Stomach (tissue), 4 donors: Measurements from ENCODE around the gene KCNK5.

Source experiments
- EP300 ChIP-seq: sonication (generic); formaldehyde crosslinking; IDR thresholded peaks from one replicate; pipeline ENCODE4 v1.6.1; 2017; ENCODE audit warnings: antibody characterized with exemption
- POLR2A ChIP-seq, 4 donors: fragments of 450-650 bp; IDR thresholded peaks; one replicate each; pipeline ENCODE4 v1.6.1; 2016; ENCODE audit warnings: antibody characterized with exemption in 4 of 4, control low read depth in 2 of 4, mild to moderate bottlenecking in 1 of 4, moderate library complexity in 1 of 4
- POLR2AphosphoS5 ChIP-seq, 3 donors: sonication (generic); formaldehyde crosslinking; IDR thresholded peaks; one replicate each; pipeline ENCODE4 v1.6.1; 2016; ENCODE audit warnings: antibody characterized with exemption in 3 of 3
- TF ChIP-seq, protein P1 (sequence below), 7 experiments: fragments of 450-650 bp in 4 of 7; fragments of 200-600 bp in 3 of 7; sonication (generic) in 3 of 7; IDR thresholded peaks; one replicate each; pipeline ENCODE4 v1.5.1; 2016 to 2019; ENCODE audit warnings: antibody characterized with exemption in 7 of 7, control low read depth in 2 of 7, mild to moderate bottlenecking in 1 of 7

DNA sequence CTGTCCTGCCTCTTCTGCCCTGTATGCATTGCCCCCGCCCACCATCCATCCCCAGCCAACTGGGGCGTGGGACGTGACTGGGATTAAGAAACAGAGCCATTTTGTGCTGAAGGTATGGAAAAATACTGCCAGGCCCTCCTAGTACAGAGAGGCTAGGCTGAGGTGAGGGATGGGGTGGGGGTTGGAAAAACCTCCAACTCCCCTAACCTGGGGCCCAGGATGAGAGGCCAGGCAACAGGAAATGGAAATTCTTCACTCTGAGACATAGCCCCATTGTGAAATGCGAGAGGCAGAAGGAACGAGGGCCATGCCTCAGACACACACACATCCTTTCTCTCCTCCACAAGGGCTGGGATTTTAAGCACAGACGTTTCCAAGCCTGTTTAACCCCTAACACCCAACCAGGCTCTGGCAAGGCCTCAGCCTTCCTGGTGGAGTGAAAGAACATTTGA, 19.9 kb downstream of the KCNK5 start:
- TF ChIP-seq, protein P1, sequence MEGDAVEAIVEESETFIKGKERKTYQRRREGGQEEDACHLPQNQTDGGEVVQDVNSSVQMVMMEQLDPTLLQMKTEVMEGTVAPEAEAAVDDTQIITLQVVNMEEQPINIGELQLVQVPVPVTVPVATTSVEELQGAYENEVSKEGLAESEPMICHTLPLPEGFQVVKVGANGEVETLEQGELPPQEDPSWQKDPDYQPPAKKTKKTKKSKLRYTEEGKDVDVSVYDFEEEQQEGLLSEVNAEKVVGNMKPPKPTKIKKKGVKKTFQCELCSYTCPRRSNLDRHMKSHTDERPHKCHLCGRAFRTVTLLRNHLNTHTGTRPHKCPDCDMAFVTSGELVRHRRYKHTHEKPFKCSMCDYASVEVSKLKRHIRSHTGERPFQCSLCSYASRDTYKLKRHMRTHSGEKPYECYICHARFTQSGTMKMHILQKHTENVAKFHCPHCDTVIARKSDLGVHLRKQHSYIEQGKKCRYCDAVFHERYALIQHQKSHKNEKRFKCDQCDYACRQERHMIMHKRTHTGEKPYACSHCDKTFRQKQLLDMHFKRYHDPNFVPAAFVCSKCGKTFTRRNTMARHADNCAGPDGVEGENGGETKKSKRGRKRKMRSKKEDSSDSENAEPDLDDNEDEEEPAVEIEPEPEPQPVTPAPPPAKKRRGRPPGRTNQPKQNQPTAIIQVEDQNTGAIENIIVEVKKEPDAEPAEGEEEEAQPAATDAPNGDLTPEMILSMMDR (IDR thresholded peaks at IDR 0.05) = no peak
- TF ChIP-seq POLR2A (IDR thresholded peaks at IDR 0.05) = no peak
- no peak for TF ChIP-seq POLR2AphosphoS5 (IDR thresholded peaks at IDR 0.05)
- no peak for TF ChIP-seq EP300
